KOPT-K1 (cell line): ENCODE results near the gene NPEPPS.
"Not testable (repeated sequence)": the region's sequence is repeated elsewhere in the genome, so short reads cannot be mapped to it uniquely, and the experiment has no call there.

Experiments used
- H3K27ac ChIP-seq: fragments of 200-600 bp; sonication (generic); 2 replicates; pipeline ENCODE4 v1.5.1; 2016; ENCODE audit warnings: antibody characterized with exemption, mild to moderate bottlenecking, low read depth, low read length; ENCODE audit not compliant: poor library complexity, severe bottlenecking
- H3K36me3 ChIP-seq: fragments of 200-600 bp; sonication (generic); 2 replicates; pipeline ENCODE4 v1.5.1; 2017; ENCODE audit warnings: antibody characterized with exemption, mild to moderate bottlenecking, low read length, moderate library complexity; ENCODE audit not compliant: insufficient read depth
- H3K9me3 ChIP-seq: fragments of 200-600 bp; sonication (generic); 2 replicates; pipeline ENCODE4 v1.5.1; 2017; ENCODE audit warnings: antibody characterized with exemption, low read length, mild to moderate bottlenecking; ENCODE audit not compliant: insufficient read depth, poor library complexity, severe bottlenecking

NPEPPS gene, protein sequence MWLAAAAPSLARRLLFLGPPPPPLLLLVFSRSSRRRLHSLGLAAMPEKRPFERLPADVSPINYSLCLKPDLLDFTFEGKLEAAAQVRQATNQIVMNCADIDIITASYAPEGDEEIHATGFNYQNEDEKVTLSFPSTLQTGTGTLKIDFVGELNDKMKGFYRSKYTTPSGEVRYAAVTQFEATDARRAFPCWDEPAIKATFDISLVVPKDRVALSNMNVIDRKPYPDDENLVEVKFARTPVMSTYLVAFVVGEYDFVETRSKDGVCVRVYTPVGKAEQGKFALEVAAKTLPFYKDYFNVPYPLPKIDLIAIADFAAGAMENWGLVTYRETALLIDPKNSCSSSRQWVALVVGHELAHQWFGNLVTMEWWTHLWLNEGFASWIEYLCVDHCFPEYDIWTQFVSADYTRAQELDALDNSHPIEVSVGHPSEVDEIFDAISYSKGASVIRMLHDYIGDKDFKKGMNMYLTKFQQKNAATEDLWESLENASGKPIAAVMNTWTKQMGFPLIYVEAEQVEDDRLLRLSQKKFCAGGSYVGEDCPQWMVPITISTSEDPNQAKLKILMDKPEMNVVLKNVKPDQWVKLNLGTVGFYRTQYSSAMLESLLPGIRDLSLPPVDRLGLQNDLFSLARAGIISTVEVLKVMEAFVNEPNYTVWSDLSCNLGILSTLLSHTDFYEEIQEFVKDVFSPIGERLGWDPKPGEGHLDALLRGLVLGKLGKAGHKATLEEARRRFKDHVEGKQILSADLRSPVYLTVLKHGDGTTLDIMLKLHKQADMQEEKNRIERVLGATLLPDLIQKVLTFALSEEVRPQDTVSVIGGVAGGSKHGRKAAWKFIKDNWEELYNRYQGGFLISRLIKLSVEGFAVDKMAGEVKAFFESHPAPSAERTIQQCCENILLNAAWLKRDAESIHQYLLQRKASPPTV

DNA sequence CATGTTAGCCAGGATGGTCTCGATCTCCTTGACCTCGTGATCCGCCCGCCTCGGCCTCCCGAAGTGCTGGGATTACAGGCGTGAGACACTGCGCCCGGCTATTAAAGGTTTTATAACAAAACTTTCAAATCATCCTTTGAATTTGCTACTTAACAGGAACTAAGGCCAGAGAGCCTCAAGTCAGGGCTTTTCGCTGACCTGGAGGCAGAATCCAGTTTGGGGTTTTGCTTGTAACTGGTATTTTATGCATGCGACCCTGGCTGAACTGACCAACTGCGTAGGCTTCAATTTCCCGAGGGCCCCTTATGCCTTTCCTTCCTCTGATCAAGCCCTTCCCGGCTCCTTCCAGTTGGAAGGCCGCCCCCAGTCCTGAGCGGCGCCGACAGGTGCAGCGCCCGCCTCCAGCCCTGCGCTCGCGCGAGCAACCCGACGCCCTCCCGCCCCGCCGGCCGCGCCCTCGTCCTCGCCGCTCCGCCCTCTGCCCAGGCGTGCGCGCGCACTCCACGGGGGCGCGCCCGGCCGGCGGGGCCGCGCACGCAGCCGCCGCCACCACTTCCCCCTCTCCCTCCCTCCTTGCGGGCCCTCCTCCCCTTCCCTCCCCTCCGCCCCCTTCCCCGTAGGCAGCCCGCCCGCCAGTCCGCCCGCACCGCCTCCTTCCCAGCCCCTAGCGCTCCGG is at the start of gene NPEPPS:
TSS of gene NPEPPS (plus strand) at position 552 of the 676 bp plus-strand sequence. CDS start 193 bp downstream, outside the sequence.
- H3K27ac ChIP-seq: peak within 1 kb of the TSS; percentile 72
- not testable (repeated sequence) for H3K9me3 ChIP-seq

DNA sequence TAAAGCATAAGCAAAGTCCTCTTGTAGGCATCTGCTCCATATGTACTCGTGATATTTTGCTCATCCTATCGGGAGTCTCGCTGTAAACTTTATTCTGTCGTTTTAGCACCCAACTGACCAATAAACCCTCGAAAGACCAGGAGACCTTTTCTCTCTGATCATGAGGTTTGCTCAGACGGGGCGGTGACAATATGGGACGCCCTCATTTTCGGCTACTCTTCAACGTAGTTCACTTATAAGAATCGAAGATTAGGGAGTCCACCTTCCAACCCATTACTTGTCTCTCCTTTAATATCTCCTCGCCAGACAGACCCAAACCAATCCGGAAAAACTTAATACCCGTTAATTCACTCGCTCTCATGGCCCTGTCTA is 39.1 kb upstream of the NPEPPS start:
- not testable (repeated sequence) for H3K9me3 ChIP-seq, H3K36me3 ChIP-seq
- H3K27ac ChIP-seq: peak overlapping the region; percentile 74

More for the DNA sequence above, at the start of gene NPEPPS:
- not testable (repeated sequence) for H3K36me3 ChIP-seq

DNA sequence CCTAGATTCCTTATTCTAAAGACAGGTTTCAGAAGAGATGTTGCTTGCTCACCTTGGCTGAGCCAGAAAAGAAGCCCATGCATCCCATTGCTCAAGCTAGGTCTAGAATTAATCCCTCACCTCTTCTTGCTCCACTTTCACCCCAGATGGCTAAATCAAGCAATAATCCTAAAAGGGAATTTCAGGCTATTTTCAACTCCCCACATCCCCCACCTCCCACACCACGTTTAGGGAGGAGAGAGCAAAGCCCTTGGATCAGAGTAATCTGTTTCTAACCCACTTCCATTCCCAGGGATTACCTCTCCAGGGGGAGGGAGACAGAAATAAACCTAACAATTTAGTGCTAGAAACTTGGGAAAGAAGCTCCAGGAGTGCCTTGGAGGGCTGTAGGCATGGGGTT is 31.8 kb upstream of the NPEPPS start:
- not testable (repeated sequence) for H3K27ac ChIP-seq

DNA sequence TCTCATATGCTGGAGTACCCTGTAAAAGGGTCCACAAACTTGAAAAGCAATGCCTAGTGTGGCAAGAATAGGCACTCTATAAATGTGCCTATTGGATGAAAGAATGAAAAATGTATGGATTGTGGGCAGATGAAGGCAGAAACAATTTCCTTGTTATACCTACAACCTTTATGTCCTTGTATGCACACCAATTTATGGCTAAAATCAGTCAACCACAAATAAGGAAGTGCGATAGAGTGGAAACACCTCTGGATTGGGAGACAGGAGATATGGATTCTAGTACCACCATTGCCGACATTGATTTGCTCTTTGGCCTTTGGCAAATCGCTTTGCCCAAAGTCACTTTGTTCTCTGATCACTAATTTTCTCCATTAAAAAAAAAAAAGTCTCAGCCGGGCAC is 31.4 kb upstream of the NPEPPS start:
- not testable (repeated sequence) for H3K36me3 ChIP-seq, H3K9me3 ChIP-seq, H3K27ac ChIP-seq

More for the DNA sequence above, 31.8 kb upstream of the NPEPPS start:
- H3K36me3 ChIP-seq, H3K9me3 ChIP-seq: not testable (repeated sequence)

DNA sequence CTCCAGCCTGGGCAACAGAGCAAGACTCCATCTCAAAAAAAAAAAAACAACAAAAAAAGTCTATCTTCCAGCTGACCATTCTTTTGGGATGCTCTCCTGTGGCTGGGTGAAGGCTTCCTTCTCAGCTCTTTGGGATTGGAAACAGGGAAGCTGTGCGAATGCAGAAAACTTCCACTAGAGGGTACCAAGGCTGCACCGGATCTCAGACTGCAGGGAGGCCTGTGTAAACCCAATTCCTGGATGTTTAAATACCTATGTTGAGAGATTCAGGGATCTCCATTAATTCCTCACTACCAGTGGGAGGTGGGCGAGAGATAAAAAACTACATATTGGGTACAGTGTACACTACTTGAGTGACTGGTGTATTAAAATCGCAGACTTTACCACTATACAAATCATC is 30.3 kb upstream of the NPEPPS start:
- not testable (repeated sequence) for H3K27ac ChIP-seq, H3K9me3 ChIP-seq, H3K36me3 ChIP-seq

DNA sequence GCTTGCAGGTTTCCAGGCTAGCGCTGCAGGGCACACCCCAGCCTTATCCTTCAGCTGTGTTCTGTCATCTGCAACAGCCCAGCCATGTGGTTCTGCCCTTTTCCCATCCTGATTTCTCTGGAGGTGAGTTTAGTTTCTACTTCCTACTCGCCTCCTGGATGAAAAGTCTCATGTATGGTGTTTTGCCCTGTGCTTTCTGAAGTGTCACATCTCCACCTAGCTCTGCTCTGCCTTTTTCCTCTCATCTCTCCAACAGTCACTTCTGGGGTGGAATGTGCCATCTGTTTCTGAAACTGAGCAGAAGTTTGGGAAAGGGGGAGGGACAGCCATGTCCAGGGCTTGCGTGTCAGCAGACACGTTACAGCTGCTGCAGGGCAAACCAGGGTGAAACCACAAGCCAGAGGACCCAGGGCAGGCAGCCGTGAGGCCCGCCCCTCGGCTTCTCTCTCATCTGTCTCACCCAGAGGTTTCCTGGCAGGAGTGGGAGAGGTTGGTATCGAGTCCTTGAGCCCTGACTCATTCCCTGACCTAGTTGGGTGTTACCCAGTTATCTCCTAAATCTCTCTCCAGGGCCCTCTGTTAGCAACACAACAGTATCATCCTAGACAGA is 28.7 kb upstream of the NPEPPS start:
- H3K36me3 ChIP-seq, H3K9me3 ChIP-seq: not testable (repeated sequence)
- peak overlapping the region; percentile 55 for H3K27ac ChIP-seq

DNA sequence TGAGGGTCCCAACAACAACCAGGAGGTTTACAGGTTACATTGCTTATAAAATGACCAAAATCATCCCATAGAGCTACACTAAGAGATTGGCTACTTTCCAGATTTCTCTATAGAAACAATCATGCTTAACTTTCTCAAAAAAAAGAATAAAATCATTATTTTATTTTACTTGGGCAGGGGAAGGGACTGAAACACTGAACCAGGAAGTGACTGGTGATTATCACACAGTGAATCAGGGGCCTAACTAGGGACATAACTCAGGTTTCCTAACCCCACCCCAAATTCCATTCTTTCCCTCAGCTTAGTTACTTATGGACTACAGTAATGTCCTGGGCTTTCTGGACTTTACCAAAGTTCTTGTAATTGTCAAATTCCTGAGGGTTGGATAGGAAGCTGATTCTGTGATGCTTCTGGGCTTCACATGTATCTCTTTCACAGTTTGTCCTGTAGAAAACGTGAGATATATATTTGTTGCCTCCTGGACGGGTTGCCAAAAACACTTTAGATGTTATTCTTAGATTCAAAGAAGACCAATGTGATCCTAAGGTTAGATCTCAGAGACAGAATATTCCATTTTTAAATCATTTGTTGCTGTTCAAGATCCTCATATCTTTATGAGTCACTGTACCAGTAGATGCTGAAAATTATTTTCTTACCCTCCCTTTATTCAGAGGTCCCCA is 28.0 kb upstream of the NPEPPS start:
- H3K27ac ChIP-seq: peak overlapping the region; percentile 55
- H3K36me3 ChIP-seq, H3K9me3 ChIP-seq: not testable (repeated sequence)

DNA sequence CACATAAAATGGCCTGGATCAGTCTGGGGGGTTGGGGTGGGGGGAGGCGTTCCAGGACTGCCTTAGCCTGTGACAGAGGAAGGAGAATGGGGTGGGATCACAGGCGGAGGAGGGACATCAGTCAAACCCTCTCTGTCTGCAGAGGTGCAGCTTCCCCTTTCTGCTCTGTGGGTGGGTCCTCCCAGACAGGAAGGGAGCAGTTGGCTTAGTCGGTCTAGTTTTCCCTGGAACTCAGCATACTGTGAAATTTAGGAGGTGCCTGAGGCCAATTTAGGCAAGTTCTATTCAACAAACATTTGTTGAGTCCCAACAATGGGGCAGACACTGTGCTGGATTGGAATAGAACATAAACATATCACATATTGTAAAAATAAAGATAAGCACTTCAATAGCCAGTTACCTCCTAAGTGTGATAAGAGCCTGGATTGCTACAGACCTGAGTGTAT is 19.2 kb upstream of the NPEPPS start:
- H3K27ac ChIP-seq, H3K9me3 ChIP-seq, H3K36me3 ChIP-seq: not testable (repeated sequence)

DNA sequence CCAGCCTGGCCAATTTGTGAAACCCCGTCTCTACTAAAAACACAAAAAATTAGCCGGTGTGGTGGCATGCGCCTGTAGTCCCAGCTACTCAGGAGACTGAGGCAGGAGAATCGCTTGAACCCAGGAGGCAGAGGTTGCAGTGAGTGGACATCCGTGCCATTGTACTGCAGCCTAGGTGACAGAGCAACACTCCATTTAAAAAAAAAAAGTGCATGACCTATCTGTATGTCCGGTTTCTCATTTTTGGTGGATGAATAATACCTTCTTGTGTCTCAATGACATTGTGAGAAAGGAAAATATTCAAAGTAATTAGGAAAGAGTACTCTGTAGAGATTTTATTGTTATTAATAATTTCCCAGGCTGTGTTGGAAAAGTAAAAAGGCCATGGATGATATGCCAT is 17.6 kb upstream of the NPEPPS start:
- not testable (repeated sequence) for H3K9me3 ChIP-seq, H3K36me3 ChIP-seq, H3K27ac ChIP-seq

DNA sequence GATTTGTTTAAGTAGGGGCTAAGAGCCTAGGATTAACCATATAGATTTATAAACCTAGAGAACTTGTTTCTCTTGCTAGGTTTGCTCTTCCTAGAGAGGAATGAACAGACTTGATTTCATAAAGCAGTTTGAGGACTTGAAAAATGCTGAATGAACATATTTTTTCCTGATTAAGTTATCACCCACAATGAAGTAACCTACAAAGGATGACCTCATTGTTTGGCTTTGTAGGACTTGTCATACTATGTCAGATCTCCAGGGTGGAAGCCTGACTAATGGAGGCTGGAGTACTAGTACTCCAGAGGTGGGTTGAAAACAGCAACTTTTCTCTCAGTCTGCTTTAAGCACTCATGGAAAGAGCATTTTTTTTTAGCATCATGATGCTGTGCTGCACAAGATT is 12.0 kb upstream of the NPEPPS start:
- not testable (repeated sequence) for H3K27ac ChIP-seq, H3K9me3 ChIP-seq

DNA sequence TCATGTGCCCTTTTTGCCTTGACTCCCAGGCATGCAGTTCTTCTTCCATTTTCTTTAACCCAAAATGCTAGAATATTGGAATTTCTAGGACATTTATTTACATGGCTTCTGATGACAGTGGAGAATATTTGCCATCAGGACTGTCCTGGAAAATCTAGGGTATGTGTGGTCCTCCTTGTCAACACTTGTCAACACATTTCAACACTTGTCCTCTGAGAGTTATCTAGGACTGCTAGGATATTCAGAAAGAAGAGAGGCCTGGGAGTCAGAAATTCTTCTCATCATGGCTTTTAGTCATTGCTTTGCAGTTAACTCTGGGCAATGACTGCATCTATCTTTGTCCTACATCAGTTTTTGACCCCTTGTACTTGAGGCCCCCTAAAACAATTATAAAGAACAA is 11.5 kb upstream of the NPEPPS start:
- not testable (repeated sequence) for H3K27ac ChIP-seq, H3K9me3 ChIP-seq, H3K36me3 ChIP-seq

More for the DNA sequence above, 12.0 kb upstream of the NPEPPS start:
- not testable (repeated sequence) for H3K36me3 ChIP-seq

DNA sequence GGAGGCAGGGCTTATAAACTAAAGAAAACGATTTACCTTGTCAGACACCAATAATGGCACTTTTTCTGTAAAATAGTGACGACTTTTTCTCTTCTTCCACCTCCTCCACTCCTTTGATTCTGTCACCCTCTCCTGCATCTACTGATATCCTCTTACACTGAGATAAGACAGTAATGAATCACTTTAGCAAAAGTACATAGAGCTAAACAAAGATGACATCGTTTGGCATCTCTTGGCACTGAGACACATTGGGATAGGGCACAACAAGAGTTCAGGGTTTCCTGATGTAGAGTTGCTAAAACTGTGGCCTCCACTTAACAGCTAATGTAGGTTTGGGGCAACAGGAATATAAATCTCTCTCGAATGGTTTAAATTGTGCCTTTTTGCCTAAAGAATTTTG is 10.6 kb upstream of the NPEPPS start:
- not testable (repeated sequence) for H3K36me3 ChIP-seq, H3K27ac ChIP-seq, H3K9me3 ChIP-seq

DNA sequence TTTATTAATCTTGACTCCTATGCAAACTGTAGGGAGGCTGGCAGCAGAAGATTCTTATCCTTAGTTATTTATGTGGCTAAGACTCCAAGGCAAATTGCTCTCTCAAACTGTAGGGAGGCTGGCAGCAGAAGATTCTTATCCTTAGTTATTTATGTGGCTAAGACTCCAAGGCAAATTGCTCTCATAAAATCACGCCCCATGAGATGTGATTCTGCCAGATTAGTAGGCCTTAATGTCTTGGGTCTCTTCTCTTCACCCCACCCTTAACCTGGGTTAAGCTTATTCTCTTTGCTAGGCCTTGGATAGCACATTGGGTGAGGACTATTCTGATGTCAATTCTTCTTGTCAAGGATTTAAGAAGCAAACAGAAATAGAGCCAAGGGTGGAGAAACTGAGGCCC is 9.5 kb upstream of the NPEPPS start:
- not testable (repeated sequence) for H3K36me3 ChIP-seq, H3K9me3 ChIP-seq, H3K27ac ChIP-seq

DNA sequence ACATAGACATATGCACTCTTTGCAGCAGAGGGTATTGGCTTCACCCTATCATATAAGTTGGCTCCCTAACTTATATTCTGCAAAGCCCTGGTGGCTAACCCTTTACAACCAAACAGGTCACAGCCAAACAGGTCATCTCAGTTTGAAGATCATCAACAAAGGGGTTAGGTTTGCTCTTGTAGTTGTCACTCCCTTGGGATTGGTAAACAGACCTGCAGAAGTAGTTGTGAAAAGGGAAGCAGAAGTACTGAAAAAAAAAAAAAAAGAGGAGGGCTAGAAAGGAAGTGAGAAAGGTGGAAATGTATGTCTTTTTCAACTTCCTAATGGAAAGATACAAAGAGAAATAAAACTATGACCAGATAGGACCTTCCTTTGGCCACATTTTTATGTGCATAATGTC is 8.6 kb upstream of the NPEPPS start:
- not testable (repeated sequence) for H3K36me3 ChIP-seq, H3K9me3 ChIP-seq, H3K27ac ChIP-seq
